NCI-H1417 treated with DMSO at 0.1 percent for 48 hours (cell line): ENCODE data around the gene PPP4R3B.
"Not testable (repeated sequence)": the region's sequence is repeated elsewhere in the genome, so short reads cannot be mapped to it uniquely, and the experiment has no call there.

Experiments used
- DNase-seq: peaks from one replicate; lab custom pipeline; 2025; lab: John Stamatoyannopoulos, UW

The PPP4R3B gene

DNA sequence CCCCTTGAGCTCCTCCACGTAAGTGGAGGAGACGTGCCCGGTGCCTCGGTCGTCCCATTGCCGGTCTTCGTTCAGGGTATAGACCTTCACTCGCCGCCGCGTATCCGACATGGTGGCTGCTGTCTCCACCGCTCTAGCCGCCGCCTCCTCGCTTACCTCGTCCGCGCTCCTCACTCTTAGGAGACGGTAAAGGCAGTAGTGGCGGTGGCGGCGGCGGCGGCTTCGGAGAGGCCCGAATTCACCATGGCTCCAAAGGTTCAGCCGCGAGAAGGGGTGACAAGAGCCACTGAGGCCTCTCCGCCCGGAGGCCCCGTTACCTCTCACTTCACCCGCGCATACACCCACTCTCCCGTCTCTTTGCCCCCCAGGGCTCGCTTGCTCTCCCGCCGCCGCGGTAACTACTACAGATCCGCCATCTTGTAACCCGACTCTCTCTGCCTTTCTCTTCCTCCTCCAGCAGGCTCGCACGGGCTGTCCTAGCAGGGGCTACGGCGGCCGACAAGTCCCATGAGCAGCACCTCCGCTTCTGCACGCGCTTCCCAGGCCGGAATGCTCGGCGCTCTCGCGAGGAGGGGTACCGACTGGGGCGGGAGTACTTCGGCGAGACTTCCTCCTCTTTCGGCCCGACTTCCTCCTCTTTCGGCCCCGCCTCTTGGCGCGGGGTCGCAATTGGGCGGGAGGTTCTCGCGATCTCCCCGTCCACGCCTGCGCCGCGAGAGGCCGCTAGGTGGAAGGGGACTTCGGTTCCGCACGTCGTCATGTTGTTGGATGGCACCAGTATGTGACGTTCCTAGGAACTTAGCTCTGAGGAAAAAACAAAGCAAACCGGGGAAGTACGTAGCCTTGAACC, at the start of gene PPP4R3B:
PPP4R3B (minus strand) TSS at position 448 of the 850 bp plus-strand sequence; CDS start at position 111, 337 bp downstream.
- DNase-seq: peak; percentile 95

DNA sequence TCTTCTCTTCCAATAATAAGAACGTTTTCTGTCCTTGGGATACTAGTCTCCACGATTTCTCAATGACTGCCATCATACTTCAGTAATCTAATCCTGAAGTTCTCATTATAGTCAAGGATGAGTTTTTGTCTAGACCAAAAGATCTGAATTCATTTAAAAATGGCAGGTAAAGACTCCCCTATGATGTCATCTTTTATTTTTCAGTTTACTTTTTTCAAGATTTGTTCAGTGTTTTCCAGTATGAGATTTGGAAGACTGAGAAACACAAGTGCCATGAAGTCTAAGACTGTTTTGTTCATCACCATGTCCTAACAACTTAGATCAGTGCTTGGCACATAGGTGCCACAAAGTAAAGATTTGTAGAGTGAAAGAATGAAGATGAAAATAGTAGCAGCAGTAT, 35.8 kb upstream of the PPP4R3B start:
- no peak for DNase-seq

DNA sequence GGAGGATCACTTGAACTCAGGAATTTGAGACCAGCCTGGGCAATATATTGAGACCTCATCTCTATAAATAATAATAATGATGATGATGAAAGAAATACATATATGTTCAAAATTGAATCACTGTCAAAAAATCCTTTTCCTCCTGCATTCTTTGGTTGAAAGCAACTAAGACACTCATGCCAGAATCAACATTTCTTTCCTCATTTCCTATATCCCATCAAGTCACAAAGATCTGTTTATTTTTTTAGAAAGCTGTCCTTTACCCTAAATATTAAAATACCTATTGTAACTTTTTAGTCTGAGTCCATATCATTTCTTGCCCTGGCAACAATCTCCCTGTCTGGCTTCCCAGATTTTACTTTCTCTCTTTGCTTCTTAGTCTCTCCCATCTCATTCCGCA, 31.8 kb upstream of the PPP4R3B start:
- DNase-seq: no peak

DNA sequence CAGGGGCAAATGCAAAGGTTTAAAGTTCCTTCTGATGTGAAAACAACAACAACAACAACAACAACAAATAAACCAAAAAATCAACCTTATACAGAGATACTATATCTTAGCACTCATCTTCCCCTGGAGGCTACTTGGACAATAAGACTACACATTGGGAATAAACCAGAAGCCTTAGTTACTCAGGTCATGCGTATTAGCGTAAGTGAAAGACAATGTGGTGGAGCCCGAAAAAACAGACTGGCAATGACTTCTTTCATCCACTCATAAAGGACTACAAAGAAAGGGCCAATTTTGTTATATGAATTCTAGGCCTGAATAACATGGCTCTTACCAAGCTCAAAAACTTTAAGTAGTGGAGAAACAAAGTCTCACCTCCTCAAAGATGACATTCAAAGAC, 19.4 kb upstream of the PPP4R3B start:
- DNase-seq: no peak

DNA sequence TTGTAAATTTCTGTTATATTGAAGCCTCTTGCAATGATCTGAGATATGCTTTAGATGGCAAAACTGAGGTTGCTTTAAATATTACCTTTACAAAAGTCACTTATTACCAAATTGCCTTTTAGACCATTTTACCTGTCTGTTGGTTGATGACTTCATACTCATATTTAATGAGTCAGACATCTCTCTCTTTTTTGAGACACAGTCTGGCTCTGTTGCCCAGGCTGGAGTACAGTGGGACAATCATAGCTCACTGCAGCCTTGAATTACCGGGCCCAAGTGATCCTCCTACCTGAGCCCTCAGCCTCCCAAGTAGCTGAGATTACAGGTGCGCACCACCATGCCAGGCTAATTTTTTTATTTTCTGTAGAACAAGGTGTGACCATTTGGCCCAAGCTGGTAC, 11.5 kb upstream of the PPP4R3B start:
- DNase-seq: no peak

DNA sequence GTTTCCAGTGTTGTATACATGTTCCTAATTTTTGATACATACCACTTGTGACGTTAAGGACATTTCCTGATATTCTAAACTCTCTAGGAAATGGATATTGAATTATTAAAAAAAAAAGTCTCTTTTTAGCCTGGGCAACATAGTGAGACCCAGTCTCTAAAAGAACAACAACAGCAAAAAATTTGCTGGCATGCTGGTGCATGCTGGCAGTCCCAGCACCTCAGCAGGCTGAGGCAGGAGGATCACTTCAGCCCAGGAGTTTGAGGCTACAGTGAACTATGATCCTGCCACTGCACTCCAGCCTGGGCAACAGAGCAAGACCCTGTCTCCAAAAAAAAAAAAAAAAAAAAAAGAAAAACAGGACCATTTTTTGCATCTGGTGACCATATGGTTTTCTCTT, 10.5 kb upstream of the PPP4R3B start:
- DNase-seq: no peak

DNA sequence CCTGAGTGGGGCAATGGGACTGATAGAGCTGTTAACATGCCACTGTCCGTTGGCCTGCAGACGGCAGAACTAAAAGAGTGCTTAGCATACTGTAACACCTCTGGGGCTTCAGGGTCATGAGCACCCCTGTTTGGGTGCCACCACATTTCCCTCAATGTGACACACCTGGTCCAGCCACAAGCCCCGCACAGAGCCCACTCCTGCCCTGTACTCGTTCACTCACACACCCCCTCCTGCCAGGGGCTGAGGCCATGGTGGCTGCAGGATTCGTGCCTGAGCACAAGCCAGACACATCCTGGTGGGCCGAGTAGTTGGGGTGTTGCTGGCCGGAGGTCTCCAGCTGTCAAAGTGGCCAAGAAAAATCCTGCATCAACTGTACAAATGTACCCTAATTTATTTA, 4.4 kb upstream of the PPP4R3B start:
- DNase-seq: no peak

DNA sequence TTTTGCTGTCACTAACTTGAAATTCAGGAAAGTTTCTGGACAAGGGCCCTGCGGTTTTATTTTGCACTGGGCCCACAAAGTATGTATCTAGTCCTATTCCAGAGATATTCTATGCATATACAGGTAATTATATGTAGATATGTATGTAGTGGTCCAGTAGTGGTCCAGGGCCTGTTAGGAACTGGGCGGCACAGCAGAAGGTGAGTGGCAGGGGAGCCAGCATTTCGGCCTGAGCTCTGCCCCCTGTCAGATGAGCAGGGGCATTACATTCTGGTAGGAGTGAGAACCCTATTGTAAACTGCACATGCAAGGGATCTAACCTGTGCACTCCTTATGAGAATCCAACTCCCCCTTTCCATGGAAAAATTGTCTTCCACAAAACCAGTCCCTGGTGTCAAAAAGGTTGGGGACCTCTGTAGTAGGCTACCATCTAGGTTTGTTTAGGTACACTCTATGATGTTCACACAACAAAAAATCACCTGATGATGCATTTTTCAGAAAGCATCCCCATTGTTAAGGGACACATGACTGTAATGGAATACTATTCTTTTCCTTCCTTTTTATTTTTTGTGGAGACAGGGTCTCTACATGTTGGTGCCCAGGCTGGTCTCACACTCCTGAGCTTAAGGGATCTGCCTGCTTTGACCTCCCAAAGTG, 2.8 kb upstream of the PPP4R3B start:
- DNase-seq: no peak

DNA sequence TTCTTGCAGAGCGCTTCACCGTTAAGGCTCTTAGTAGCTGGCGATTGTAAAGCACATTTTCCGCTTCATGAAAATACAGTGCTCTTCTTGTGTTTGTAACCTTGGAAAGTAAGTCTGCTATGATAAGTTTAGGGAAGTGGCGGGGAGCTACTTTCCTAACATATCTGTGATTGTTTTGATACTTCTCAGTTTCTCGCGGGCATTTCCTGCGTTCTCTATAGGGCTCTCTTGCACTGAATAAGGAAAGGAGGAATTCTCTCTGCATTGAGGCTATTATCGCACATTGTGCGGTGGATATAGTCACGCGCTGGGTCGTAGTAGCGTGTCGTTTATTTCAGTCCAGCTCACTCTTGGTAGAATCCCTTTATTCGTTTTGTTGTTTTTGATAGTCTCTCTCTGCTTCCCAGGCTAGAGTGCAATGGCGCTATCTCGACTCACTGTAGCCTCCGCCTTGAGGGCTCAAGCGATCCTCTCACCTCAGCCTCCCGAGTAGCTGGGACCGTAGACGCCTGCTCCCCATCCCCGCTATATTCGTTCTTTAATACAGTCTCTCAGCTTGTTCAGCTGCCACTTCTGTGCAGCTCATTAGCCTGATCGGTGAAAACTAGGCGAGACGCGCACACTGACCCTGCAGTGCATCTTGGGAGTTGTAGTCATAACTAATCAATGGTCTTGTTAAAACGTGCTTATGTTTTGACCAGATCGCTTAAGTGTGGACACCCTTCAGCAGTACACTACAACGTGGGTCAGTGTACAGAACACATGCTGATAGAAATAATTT, 1.0 kb upstream of the PPP4R3B start:
- DNase-seq: no peak

DNA sequence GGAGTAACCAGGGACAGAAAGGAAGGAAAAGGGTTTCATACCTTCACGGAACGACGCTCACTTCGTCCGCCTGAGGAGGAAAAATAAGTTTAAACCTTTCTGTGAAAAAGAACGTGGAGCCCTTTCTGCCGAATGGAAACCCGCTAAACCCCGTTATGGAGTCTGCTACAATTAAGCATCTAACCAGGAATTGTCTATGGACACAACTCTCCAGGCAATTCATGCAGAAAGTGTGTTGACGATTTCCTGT, 528 bp upstream of the PPP4R3B start:
- DNase-seq: no peak

DNA sequence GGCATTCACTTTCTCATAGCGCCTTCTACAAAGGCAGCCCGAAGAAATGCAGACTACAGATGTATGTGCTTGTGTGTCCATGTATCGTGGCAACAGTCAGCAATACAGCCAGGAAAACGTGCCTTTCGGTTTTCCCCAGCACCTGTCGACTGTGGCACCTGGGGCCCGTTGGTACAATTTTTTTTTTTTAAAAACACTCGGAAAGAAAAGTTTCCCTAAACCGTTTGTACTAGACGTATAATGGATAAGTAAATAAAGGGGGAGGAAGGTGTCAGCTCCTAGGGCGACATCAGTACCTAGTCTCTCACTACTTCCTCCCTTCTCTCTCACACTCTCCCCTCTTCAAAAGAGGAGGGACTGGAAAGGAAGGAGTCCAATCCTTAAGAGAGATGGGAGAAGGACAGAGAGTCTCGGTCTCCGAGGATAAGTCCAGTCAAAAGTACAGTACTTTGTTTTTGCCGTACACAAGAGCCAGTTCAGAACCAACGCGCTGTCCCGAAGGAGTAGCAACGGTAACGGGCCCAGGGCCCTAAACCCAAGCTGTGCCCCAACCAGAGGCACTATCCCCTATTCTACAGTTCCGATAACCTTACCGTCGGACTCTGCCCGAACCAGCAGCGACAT, 759 bp downstream of the PPP4R3B start:
- no peak for DNase-seq

DNA sequence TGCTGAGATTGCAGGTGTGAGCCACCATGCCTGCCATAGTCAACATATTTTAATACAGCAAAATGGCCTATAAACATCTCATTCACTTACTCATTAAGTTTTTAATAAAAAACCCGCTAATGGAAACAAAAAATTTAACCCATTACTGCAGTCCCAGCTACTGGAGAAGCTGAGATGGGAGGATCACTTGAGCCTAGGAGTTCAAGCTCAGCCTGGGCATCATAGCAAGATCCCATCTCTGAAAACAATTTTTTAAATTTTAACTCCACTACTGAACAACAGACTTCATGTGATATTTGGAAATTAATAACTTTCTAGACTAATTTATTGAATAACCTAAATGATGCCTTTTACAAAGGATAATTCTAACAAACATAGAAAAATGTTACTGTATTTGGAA, 5.4 kb downstream of the PPP4R3B start:
- no peak for DNase-seq

DNA sequence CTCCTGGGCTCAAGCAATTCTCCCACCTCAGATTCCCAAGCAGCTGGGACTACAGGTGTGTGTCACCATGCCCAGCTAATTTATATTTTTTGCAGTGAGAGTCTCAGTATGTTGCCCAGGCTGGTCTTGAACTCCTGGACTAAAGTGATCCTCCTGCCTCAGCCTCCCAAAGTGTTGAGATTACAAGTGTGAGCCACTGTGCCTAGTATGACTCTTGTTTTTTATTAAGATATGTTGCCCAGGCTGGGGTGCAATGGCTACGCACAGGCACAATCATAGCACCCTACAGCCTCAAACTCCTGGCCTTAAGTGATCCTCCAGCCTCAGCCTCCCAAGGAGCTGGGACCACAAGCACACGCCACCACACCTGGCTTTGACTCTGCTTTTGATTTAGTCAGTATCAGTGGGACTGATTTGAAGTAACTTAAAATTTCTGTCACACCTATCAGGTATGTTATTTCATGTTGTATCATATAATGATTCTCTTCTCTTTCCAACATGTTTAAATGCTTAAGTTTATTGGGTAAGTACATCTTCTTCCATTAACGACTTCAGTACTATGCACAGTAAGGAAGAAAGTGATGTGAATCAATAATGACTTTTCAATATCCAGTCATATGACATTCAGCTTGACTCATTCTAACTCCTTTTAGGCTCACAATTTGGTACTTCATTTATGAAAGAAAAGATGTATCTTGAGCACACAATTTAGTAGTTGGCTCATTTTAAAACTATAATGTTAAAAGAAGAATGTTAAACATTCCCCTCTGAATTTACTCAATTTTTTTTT, 6.3 kb downstream of the PPP4R3B start:
- no peak for DNase-seq

DNA sequence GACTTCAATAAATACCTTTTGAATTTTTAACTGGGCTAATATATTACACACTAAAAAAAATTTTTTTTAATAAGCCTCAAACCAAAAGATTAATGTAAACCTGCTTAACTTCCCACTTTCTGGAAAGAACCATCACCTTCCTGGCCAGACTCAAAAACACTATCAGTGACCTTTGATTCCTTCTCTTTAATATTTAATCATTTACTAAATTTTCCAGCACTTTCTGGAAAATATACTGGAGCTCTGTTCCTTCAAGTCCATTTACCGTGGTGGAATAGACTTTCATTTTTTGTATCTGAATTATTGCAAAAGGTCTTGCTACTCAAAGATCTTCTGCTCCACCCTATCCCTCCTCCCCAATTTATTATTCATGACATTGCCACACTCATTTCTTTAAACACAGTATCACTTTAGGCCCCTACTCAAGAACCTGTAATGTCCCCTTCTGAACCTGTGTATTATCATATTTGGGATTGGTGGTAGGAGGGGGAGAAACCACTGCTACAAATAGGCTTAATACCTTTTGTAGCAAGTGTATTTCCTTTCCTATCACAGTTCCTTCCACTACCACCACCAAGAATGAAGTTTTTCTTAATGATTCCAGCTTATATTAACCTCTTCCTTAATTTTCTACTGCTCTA, 7.4 kb downstream of the PPP4R3B start:
- no peak for DNase-seq

DNA sequence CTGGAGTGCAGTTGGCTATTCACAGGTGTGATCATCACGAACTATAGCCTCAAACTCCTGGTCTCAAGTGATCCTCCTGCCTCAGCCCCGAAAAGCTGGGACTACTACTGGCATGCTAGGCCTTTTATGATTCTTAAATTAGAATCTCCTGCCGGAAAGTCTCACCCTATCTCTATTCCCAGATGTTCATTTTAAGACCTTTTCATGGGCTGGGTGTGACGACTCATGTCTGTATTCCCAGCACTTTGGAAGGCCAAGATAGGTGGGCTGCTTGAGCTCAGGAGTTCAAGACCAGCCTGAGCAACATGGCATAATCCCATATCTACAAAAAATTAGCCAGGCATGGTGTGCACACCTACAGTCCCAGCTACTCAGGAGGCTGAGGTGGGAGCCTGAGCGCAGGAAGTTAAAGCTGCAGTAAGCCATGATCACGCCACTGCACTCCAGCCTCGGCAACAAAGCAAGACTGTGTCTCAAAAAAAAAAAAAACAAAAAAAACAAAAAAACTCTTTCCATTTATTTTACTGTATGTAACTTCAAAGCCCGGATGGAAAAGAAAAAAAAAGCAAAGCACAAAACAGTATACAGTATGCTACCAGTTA, 8.1 kb downstream of the PPP4R3B start:
- DNase-seq: no peak

DNA sequence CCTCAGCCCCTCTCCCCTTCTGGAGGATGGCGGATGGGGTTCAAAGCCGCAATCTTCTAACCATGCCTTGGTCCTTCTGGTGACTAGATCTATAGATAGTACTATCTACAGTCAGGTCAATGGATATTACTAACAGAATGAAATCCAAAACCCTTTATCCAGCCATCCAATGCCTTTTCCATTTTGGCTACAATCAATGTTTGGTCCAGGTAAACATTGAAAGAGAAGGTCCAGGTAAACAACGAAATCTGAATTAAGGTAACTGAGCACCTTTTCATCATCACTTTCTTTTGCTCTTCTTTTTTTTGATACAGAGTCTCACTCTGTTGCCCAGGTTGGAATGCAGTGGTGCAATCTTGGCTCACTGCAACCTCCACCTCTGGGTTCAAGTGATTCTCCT, 9.7 kb downstream of the PPP4R3B start:
- no peak for DNase-seq

DNA sequence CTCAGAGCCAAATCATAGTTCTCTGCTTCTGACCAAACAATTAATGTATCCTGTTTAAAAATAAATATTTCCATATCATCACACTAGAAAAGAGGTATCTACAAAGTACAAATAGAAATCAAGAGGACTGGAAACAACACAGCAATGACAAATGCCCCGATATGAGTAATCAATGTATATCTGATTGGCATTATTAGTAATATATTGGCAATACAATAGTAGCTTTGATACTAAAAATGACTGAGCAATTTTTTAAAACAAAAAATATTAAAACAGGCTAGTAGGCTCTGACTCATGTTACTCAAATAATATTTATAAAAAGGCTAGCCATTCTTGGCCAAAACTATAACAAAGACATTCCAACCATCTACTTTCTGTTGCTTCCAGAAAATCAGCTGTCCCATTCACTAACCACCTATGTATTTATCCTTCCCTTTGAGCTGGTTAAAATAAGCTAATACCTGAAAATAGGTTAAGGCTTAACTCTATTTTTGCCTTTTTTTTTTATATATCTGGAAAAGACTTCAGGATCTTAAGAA, 13.3 kb downstream of the PPP4R3B start:
- no peak for DNase-seq

DNA sequence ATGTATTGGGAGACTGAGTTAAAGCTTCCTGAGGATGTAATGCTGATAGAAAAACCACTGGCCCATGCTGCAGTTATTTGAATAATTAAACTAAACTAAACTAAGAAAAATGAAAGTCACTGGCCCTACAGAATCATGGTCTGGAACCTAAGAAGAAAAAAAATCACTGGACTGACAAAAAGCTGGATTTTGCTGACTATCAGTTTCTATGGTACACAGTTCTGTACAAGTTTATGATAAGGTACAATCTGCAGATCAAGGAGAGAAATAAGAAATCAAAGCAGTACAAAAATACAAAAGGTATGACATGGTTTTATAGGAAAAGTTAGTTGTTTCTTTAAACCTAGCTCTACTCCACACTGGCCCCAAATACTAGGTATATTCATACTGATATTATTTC, 15.6 kb downstream of the PPP4R3B start:
- no peak for DNase-seq

DNA sequence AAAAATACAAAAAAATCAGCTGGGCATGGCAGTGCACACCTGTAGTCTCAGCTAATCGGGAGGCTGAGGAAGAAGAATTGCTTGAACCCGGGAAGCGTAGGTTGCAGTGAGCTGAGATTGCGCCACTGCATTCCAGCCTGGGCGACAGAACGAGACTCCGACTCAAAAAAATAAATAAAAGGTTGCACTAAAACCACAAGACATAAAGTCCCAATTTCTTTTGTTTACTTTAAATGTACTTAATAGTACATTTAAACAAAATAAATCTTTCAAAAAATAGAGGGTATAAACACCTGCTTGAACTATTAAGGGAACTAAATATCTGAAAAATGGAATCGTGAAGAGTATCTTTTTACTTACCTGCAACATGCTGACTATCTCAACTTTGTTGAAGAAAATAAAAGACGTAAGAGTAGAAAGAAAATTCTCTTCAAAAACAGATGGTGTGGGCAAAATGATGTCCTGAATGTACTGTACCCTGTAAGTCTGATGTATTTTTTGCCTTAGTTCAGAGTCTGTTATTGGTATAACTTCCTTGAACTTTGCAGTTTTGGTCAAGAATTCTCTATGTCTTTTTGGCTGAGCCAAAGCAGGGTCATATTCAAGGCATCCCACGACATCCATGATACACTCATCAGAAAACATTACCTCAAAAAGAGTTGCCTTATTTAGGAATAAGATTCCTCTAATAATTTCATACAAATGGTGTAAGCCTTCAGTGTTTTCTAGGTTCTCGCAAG, 19.2 kb downstream of the PPP4R3B start:
- no peak for DNase-seq

DNA sequence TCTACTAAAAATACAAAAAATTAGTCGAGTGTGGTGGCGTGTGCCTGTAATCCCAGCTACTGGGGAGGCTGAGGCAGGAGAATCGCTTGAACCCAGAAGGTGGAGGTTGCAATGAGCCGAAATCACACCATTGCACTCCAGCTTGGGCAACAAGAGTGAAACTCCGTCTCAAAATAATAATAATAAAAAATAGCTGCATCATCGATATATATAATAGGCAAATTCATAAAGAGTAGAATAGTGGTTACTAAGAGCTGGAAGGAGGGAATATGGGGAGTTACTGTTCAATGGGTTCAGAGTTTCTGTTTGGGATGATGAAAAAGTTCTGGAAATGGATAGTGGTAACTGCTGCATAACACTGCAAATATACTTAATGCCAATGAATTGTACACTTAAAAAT, 20.6 kb downstream of the PPP4R3B start:
- DNase-seq: not testable (repeated sequence)
